Amniotic epithelial cell (primary cell): ENCODE data around the gene SLC6A7.

ENCODE experiments used
- DNase-seq: peaks from one replicate; pipeline ENCODE4 v3.0.0-alpha.2; 2010; ENCODE audit warnings: low read depth

Gene SLC6A7

GRCh38 chr5:150174285-150174684, 15.6 kb upstream of the SLC6A7 start:
- DNase-seq, result no peak

- no peak for DNase-seq
Measured at GRCh38 chr5:150175076-150175475, 14.8 kb upstream of the SLC6A7 start.

- peak; percentile 44 for DNase-seq
Measured at GRCh38 chr5:150175536-150175935, 14.3 kb upstream of the SLC6A7 start.

- no peak for DNase-seq
Measured at GRCh38 chr5:150176745-150177477, 13.0 kb upstream of the SLC6A7 start.

- no peak for DNase-seq
Measured at GRCh38 chr5:150177721-150178120, 12.1 kb upstream of the SLC6A7 start.

- no peak for DNase-seq
Measured at GRCh38 chr5:150178262-150178661, 11.6 kb upstream of the SLC6A7 start.

- DNase-seq, result no peak
Measured at GRCh38 chr5:150179019-150179620, 10.7 kb upstream of the SLC6A7 start.

GRCh38 chr5:150180241-150181026, 9.4 kb upstream of the SLC6A7 start:
- no peak for DNase-seq

GRCh38 chr5:150181027-150181426, 8.8 kb upstream of the SLC6A7 start:
- peak; percentile 67 for DNase-seq

- peak; percentile 18 for DNase-seq
Measured at GRCh38 chr5:150181766-150182545, 7.9 kb upstream of the SLC6A7 start.

- no peak for DNase-seq
Measured at GRCh38 chr5:150182774-150183173, 7.1 kb upstream of the SLC6A7 start.

- no peak for DNase-seq
Measured at GRCh38 chr5:150183436-150183835, 6.4 kb upstream of the SLC6A7 start.

GRCh38 chr5:150184006-150184405, 5.9 kb upstream of the SLC6A7 start:
- no peak for DNase-seq

GRCh38 chr5:150184990-150185912, 4.6 kb upstream of the SLC6A7 start:
- DNase-seq, result no peak

GRCh38 chr5:150186137-150186536, 3.7 kb upstream of the SLC6A7 start:
- no peak for DNase-seq

- no peak for DNase-seq
Measured at GRCh38 chr5:150186897-150187296, 3.0 kb upstream of the SLC6A7 start.

- DNase-seq, result no peak
Measured at GRCh38 chr5:150188146-150188842, 1.6 kb upstream of the SLC6A7 start.

- no peak for DNase-seq
Measured at GRCh38 chr5:150189326-150189725, 536 bp upstream of the SLC6A7 start.

GRCh38 chr5:150190503-150190979, 679 bp downstream of the SLC6A7 start:
- no peak for DNase-seq

- no peak for DNase-seq
Measured at GRCh38 chr5:150190987-150191386, 1.1 kb downstream of the SLC6A7 start.
